ENCODE results near the gene RFWD3. TPM values are rescaled to one million over a fixed set of nuclear protein-coding genes. Genes with fewer than 3 reads are reported as not detected.

Gene RFWD3
- total and polyA plus RNA-seq, 2 of the 13 experiments (the other 11 are each of a cell fraction or from before 2014, with no cell fraction given): 23.4 to 62.6 TPM

DNA sequence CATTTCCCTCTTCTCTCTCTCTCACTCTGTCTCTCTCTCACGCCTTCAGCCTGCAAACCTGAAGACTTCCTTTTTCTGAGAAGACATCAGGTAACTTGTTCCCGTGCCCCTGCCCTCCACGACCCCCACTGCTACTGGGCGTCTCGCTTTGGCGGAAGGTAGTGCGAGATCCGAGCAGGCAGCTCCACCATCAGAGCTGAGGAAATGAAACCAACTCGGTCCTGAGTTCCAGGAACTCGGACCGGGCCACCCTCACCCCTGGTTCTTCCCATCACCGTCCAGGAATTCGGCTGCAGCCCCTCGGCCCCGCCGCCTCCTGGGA lies 33.4 kb upstream of the RFWD3 start (continued):
- TF ChIP-seq TEAD3 (CRISPR knock-in tag; optimal IDR thresholded peaks at IDR 0.05; ENCODE audit: borderline replicate concordance): peak; percentile 52
- TF ChIP-seq ARNT2 (CRISPR knock-in tag; IDR thresholded peaks at IDR 0.05; ENCODE audit: low read depth): 0 out of 2 replicates have a peak, but pooled peaks have one; percentile 4
- 0 out of 2 replicates have a peak, but pooled peaks have one; percentile 24 for TF ChIP-seq DNMT1 (CRISPR knock-in tag; IDR thresholded peaks at IDR 0.05)

DNA sequence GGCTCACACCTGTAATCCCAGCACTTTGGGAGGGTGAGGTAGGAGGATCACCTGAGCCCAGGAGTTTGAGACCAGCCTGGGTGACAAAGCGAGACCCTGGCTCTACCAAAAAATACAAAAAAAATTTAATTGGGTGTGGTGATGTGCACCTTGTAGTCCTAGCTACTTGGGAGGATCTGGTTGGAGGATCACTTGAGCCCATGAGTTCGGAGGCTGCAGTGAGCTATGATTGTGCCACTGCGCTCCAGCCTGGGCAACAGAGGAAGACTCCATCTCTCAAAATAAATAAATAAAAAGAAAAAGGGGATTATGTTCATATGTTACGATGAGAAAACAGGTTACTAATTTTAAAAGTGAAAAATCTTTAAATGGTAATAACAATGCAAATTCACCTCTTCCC lies 33.0 kb upstream of the RFWD3 start:
- peak overlapping the region; percentile 78 to 86 (median 86); a peak in 5 of 6 replicates for H3K4me3 ChIP-seq (replicated peaks in 1 of 3; ENCODE audit: insufficient read depth in 1 of 3, low read depth in 2 of 3, low read length in 3 of 3)
- peaks cover 37% of the 10 kb centered on the region for H3K4me1 ChIP-seq (ENCODE audit: insufficient read depth, low read length)
- no peaks in the 10 kb centered on the region for H3K79me2 ChIP-seq (ENCODE audit: insufficient read depth, low read length)
- no peak for ATAC-seq
- FAIRE-seq: no peak
- in situ Hi-C loops (cut with HindIII; ENCODE audit: extremely low pct_ligation_motif_present, low pct_unique_long_range_greater_than_20kb) (loop anchor here (10.0 kb wide), 1 partner anchor 115 kb away; no protein-coding TSS in a partner anchor), intact Hi-C loops (cut with micrococcal nuclease; ENCODE audit: unreplicated experiment) (loop anchor here (5.0 kb wide), 1 partner anchor 763 kb away; the partner anchor contains the start of gene TMEM170A)
- H3K36me3 ChIP-seq (replicated peaks in 1 of 2; ENCODE audit: control insufficient read depth in 1 of 2, insufficient read depth in 2 of 2, low read length in 2 of 2): peaks cover 0 to 4% of the 10 kb centered on the region in 2 experiments; a peak in 2 of 5 replicates
- peaks cover 0 to 1% of the 10 kb centered on the region in 2 experiments; a peak in 1 of 5 replicates for H3K27me3 ChIP-seq (ENCODE audit: control insufficient read depth in 1 of 2, insufficient read depth in 2 of 2, low read length in 2 of 2)
- no peak for DNase-seq (ENCODE audit: low spot score)
- BruUV-seq (replicated peaks): TSS peak; percentile 53
- no peaks in the 10 kb centered on the region for H4K20me1 ChIP-seq (ENCODE audit: insufficient read depth, low read length)
- 82% methylated on average over 4 of the region's 4 CpGs for WGBS (ENCODE audit: low lambda C conversion rate)
- peak overlapping the region; percentile 74; the same call in 1 of the 2 replicates for H3K9ac ChIP-seq (ENCODE audit: insufficient read depth, low read depth, low read length)
- no peak overlapping the region for H2AFZ ChIP-seq (ENCODE audit: low read length)
- H3K27ac ChIP-seq (ENCODE audit: extremely low read length, insufficient read depth, low read length): no peak overlapping the region
- ChIA-PET CTCF (ENCODE audit: low intra/inter-chr PET ratio, low total read pairs) (no interaction called here), POLR2A (interaction anchor here (1.3 to 3.5 kb wide), 4 partner anchors 20 to 285 kb away, joined by 3 to 22 read pairs (median 5); partner anchors contain the start of genes RFWD3 and WDR59)
- no peaks in the 10 kb centered on the region for H3K9me3 ChIP-seq (ENCODE audit: low read length)
- peak overlapping the region; percentile 83 for H3K4me2 ChIP-seq (ENCODE audit: low read depth, low read length)
- TF ChIP-seq NFE2 (CRISPR knock-in tag; IDR thresholded peaks at IDR 0.05): no peak
- TF ChIP-seq ZNF589 (CRISPR knock-in tag; conservative IDR thresholded peaks at IDR 0.05): no peak
- TF ChIP-seq, protein P1, sequence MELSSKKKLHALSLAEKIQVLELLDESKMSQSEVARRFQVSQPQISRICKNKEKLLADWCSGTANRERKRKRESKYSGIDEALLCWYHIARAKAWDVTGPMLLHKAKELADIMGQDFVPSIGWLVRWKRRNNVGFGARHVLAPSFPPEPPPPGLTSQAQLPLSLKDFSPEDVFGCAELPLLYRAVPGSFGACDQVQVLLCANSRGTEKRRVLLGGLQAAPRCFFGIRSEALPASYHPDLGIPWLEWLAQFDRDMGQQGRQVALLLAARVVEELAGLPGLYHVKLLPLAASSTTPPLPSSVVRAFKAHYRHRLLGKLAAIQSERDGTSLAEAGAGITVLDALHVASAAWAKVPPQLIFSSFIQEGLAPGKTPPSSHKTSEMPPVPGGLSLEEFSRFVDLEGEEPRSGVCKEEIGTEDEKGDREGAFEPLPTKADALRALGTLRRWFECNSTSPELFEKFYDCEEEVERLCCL (CRISPR knock-in tag; IDR thresholded peaks at IDR 0.05; ENCODE audit: borderline replicate concordance): 0 out of 2 replicates have a peak, but pooled peaks have one; percentile 17
- TF ChIP-seq ARNTL (CRISPR knock-in tag; IDR thresholded peaks at IDR 0.05): no peak
- no peak for TF ChIP-seq NR2C2 (CRISPR knock-in tag; IDR thresholded peaks at IDR 0.05; ENCODE audit: borderline replicate concordance)
- TF ChIP-seq KDM2A (CRISPR knock-in tag; IDR thresholded peaks at IDR 0.05; ENCODE audit: borderline replicate concordance, low read depth): no peak
- TF ChIP-seq THAP8 (CRISPR knock-in tag; IDR thresholded peaks at IDR 0.05; ENCODE audit: borderline replicate concordance): no peak
- TF ChIP-seq, protein P2, sequence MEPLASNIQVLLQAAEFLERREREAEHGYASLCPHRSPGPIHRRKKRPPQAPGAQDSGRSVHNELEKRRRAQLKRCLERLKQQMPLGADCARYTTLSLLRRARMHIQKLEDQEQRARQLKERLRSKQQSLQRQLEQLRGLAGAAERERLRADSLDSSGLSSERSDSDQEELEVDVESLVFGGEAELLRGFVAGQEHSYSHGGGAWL (CRISPR knock-in tag; IDR thresholded peaks at IDR 0.05): no peak
- TF ChIP-seq RXRB (CRISPR knock-in tag; IDR thresholded peaks at IDR 0.05; ENCODE audit: borderline replicate concordance): no peak
- TF ChIP-seq TCF12 (IDR thresholded peaks at IDR 0.05): no peak
- 0 out of 2 replicates have a peak, but pooled peaks have one; percentile 1 for TF ChIP-seq TCF12 (CRISPR knock-in tag; IDR thresholded peaks at IDR 0.05)
- no peak for TF ChIP-seq ARHGAP35 (CRISPR knock-in tag; IDR thresholded peaks at IDR 0.05; ENCODE audit: borderline replicate concordance)
- TF ChIP-seq CC2D1A (CRISPR knock-in tag; IDR thresholded peaks at IDR 0.05): no peak
- TF ChIP-seq MIER3 (CRISPR knock-in tag; IDR thresholded peaks at IDR 0.05; ENCODE audit: borderline replicate concordance): no peak
- TF ChIP-seq ZNF670 (CRISPR knock-in tag; IDR thresholded peaks at IDR 0.05; ENCODE audit: borderline replicate concordance): no peak

All from HepG2 (cell line).